GM20000 (cell line): ENCODE data around the gene DSCAML1.

Source experiments
- DNase-seq: peaks from one replicate; pipeline ENCODE4 v3.0.0; 2012; ENCODE audit warnings: low spot score
- TF ChIP-seq, protein P1 (sequence below): IDR thresholded peaks from 2 replicates; pipeline ENCODE4 v1.5.1; 2012; ENCODE audit warnings: mild to moderate bottlenecking, control low read depth; ENCODE audit errors: extremely low read depth, missing control alignments

DSCAML1 gene

DNA sequence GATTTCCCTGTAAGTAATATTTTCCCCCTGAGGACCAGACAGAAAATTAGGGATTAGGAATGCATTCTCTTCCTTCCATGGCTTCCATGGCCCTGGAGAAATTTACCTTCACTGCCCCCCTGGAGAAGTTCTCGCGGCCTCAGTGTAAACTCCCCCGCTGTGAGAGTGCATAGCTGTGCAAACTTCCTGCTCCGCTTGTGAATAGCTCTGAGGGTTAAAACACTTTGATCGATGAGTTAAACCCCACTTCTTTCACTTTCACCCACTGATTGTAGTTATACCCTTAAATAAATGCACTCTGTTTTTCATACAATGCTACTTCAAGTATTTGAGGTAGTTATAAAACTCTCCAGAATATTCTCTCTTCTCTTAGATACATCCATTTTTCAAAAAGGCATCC lies 190.8 kb downstream of the DSCAML1 start:
- TF ChIP-seq, protein P1, sequence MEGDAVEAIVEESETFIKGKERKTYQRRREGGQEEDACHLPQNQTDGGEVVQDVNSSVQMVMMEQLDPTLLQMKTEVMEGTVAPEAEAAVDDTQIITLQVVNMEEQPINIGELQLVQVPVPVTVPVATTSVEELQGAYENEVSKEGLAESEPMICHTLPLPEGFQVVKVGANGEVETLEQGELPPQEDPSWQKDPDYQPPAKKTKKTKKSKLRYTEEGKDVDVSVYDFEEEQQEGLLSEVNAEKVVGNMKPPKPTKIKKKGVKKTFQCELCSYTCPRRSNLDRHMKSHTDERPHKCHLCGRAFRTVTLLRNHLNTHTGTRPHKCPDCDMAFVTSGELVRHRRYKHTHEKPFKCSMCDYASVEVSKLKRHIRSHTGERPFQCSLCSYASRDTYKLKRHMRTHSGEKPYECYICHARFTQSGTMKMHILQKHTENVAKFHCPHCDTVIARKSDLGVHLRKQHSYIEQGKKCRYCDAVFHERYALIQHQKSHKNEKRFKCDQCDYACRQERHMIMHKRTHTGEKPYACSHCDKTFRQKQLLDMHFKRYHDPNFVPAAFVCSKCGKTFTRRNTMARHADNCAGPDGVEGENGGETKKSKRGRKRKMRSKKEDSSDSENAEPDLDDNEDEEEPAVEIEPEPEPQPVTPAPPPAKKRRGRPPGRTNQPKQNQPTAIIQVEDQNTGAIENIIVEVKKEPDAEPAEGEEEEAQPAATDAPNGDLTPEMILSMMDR = no peak
- peak; percentile 75 for DNase-seq

GRCh38 chr11:117605331-117605730 lies 191.7 kb downstream of the DSCAML1 start:
- TF ChIP-seq, protein P1 = no peak
- no peak for DNase-seq

DNA sequence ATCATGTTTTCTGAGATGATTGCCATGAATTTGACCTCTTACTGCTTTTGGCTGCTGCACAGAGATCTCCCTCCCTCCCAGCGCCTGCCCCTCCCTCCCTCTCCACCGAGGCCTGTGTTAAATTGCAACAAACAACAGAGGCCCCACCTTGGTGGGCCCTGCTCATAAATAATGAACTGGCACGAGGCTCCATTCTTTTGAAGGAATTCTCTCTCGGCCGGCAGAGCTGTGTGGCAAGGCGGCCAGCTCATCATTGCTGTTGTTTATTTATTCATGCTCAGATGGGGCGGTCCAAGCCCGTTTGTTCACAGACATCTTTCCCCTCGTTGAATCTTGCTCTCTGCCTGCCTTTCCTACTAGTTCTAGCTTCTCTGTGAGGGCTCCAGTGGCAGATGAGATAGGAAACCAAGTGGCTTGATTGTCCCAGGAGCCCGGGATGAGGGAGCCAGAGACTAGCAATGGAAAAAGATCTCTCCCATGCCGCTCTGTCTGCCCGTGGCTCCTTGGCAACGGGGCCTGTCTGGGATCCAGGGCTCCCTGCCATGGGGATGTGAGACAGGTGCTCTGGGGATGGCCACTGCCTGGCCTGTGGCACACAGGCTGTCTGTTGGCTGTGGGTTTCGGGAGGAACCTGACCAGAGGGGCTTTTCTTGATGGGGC lies 192.6 kb downstream of the DSCAML1 start:
- TF ChIP-seq, protein P1 = no peak
- no peak for DNase-seq

DNA sequence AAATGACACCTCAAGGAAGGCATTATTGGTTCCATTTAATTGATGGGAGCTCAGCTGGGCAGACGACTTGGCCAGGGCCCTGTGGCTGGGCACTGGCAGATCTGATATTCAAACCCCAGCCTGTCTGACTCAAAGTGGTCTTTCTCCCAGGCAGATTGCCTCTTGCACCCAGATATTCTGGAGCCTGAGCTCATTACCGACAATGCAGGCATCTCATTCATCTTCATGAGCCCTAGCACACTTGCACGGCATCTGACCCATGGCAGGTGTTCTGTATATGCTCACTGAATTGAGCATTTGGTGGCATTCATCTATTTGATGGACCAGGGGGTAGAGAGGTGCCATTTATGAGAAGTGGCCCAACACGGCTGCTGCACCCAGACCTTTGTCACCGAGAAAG lies 193.1 kb downstream of the DSCAML1 start:
- TF ChIP-seq, protein P1 = no peak
- no peak for DNase-seq

GRCh38 chr11:117601006-117601708 lies 195.9 kb downstream of the DSCAML1 start:
- DNase-seq = no peak
- TF ChIP-seq, protein P1 = no peak

DNA sequence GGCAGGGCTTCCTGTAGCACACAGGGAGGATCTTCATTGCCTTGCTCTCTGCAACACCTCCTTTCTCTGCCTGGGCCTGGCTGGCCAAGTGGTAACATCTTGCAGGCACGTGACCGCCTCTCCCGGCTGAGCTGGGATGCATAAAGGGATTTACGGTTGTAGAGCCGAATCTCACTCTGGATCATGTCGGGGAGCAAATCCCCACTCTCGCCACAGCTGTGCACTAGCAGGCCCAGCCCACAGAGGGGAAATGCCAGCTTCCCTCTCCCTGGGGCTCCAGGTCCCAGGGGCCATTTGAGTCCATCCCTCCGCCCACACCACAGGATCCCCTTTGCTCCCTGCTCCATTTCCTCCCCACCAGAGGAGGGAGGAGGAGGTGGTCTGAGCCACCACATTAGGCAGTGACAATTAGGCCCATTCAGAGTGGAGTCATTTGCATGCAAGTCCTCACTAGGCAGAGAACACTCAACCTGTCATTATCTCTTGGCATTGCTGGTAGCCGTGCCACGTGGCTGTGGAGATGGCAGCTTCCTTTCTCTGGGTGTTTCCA lies 196.7 kb downstream of the DSCAML1 start:
- DNase-seq = no peak
- TF ChIP-seq, protein P1 = no peak

DNA sequence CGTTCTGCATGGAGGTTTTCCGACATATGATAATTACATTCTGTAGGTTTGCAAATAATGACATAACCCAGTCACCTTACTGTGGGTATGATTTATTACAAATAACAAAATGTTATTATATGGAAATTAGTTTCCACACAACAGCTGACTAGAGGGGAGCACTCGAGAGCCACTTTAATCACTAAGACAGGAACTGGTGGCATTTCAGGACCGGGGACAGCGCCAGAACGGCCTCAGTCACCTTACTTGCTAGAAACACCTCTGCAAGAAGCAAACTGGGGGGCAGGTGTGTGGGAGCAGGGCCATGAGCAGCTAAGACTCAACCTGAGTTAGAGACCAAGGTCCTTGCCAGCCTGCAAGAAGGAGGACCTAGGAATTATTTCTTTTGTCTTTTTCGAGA lies 199.9 kb downstream of the DSCAML1 start:
- TF ChIP-seq, protein P1 = no peak
- peak; percentile 51 for DNase-seq
